ENCODE measurements around the gene SRSF10. TPM values are rescaled to one million over a fixed set of nuclear protein-coding genes. Genes with fewer than 3 reads are reported as not detected.

Gene SRSF10
- total and polyA plus RNA-seq, 2 of the 8 experiments (the other 6 are each of a cell fraction or from before 2014, with no cell fraction given), result 155 to 194 TPM

GRCh38 chr1:23978805-23979204, 1.3 kb downstream of the SRSF10 start:
- no peak overlapping the region for H4K91ac ChIP-seq (replicated peaks; ENCODE audit: insufficient read length, low read length)
- peak overlapping the region; percentile 72 for H3K4me2 ChIP-seq (ENCODE audit: insufficient read depth in 1 of 2, low read depth in 2 of 2, low read length in 2 of 2)
- H3K36me3 ChIP-seq (ENCODE audit: control insufficient read depth in 2 of 4, insufficient read depth in 4 of 4, low read length in 3 of 4), result peaks cover 3 to 51% (median 20%) of the 10 kb centered on the region in 4 experiments; a peak in 7 of 8 replicates
- POLR2A ChIA-PET (ENCODE audit: partially characterized antibody), result interaction anchor here (0.7 to 12.7 kb wide), 9 partner anchors 8 to 171 kb away, joined by 3 to 267 read pairs (median 4); partner anchors contain the start of gene PNRC2
- no peak overlapping the region for H2BK15ac ChIP-seq (ENCODE audit: low read length)
- H3K23ac ChIP-seq (ENCODE audit: insufficient read length), result no peak overlapping the region
- H3K79me1 ChIP-seq (ENCODE audit: low read depth, low read length), result no peaks in the 10 kb centered on the region
- peaks cover 22 to 24% of the 10 kb centered on the region in 2 experiments for H4K20me1 ChIP-seq (replicated peaks in 1 of 2; ENCODE audit: control insufficient read depth in 1 of 2, insufficient read depth in 2 of 2, low read length in 2 of 2)
- no peak overlapping the region for H2BK20ac ChIP-seq (ENCODE audit: low read length)
- H3K79me2 ChIP-seq (ENCODE audit: control insufficient read depth in 1 of 2, insufficient read depth in 2 of 2, low read length in 2 of 2), result peaks cover 52 to 63% of the 10 kb centered on the region in 2 experiments
- TF ChIP-seq NANOG (IDR thresholded peaks at IDR 0.05; ENCODE audit: insufficient read depth, low read depth, low read length, poor library complexity, severe bottlenecking) (no peak), RNF2 (IDR thresholded peaks at IDR 0.05; ENCODE audit: borderline replicate concordance, low read depth, low read length, missing control alignments, poor library complexity, severe bottlenecking) (no peak), BCL11A (IDR thresholded peaks at IDR 0.05; ENCODE audit: low read depth in 2 of 2, low read length in 2 of 2) (no peak), TAF1 (IDR thresholded peaks at IDR 0.05; ENCODE audit: low read depth, low read length) (no peak), USF2 (IDR thresholded peaks at IDR 0.05; ENCODE audit: low read length) (no peak), SIRT6 (IDR thresholded peaks at IDR 0.05; ENCODE audit: low read length) (no peak), POLR2AphosphoS5 (IDR thresholded peaks at IDR 0.05; ENCODE audit: low read depth, low read length) (no peak), SP1 (IDR thresholded peaks at IDR 0.05; ENCODE audit: low read depth, low read length) (no peak), HDAC6 (IDR thresholded peaks at IDR 0.05; ENCODE audit: low read depth, low read length) (no peak), NRF1 (IDR thresholded peaks at IDR 0.05; ENCODE audit: low read depth, low read length) (no peak), ZNF274 (IDR thresholded peaks at IDR 0.05; ENCODE audit: borderline replicate concordance, extremely low read depth, low read length) (no peak), CHD1 (IDR thresholded peaks at IDR 0.05; ENCODE audit: low read depth, low read length) (no peak), CTBP2 (IDR thresholded peaks at IDR 0.05; ENCODE audit: borderline replicate concordance, insufficient read depth, insufficient read length, low read length) (no peak)
- peak overlapping the region; percentile 3 for H4K5ac ChIP-seq (ENCODE audit: insufficient read length, low read depth, low read length)
- H3K9me3 ChIP-seq (ENCODE audit: insufficient read depth in 2 of 2, low read depth in 1 of 2, low read length in 1 of 2), result no peaks in the 10 kb centered on the region
- H3K56ac ChIP-seq (replicated peaks; ENCODE audit: insufficient read length, low read depth, low read length), result no peak overlapping the region
- H3K18ac ChIP-seq (ENCODE audit: extremely low read depth, low read length), result no peak overlapping the region
- DNase-seq (ENCODE audit: low read depth in 1 of 2, low spot score in 2 of 2) (no peak), FAIRE-seq (no peak)
- H2BK12ac ChIP-seq (ENCODE audit: low read depth, low read length), result no peak overlapping the region
- CTCF ChIA-PET (ENCODE audit: partially characterized antibody), result no interaction called here
- H3K4ac ChIP-seq (replicated peaks; ENCODE audit: insufficient read length, low read depth, low read length), result no peak overlapping the region
- H3K9ac ChIP-seq (replicated peaks in 1 of 4; ENCODE audit: extremely low read depth in 1 of 4, low read depth in 3 of 4, low read length in 3 of 4), result peak overlapping the region in 3 of 4 experiments; percentile 7 to 100 (median 76); a peak in 4 of 7 replicates
- peaks cover 4 to 10% (median 6%) of the 10 kb centered on the region in 4 experiments for H3K4me1 ChIP-seq (replicated peaks in 1 of 4; ENCODE audit: control insufficient read depth in 3 of 4, insufficient read depth in 4 of 4, low read length in 3 of 4)
- H2AK5ac ChIP-seq (ENCODE audit: low read depth, low read length), result no peak overlapping the region
- H2BK5ac ChIP-seq (ENCODE audit: low read depth, low read length), result no peak overlapping the region
- peak overlapping the region; percentile 68 to 95 (median 90) for H3K4me3 ChIP-seq (ENCODE audit: extremely low read depth in 1 of 4, insufficient read depth in 2 of 4, low read depth in 3 of 4, low read length in 4 of 4)
- H3K27ac ChIP-seq (ENCODE audit: low read depth, low read length), result no peak overlapping the region
- no peak overlapping the region for H3K14ac ChIP-seq (ENCODE audit: insufficient read length)
- H4K8ac ChIP-seq (ENCODE audit: extremely low read depth, insufficient read depth, low read length), result no peak overlapping the region
- no peaks in the 10 kb centered on the region for H3K27me3 ChIP-seq (replicated peaks in 1 of 4; ENCODE audit: control insufficient read depth in 3 of 4, extremely low read depth in 1 of 4, insufficient read depth in 3 of 4, low read length in 3 of 4)
- no peak overlapping the region for H2BK120ac ChIP-seq (replicated peaks; ENCODE audit: low read depth, low read length)
- 37% methylated on average over 4 of the region's 4 CpGs; no CpG with 5 or more reads in 1 of the 2 experiments for WGBS, 2 experiments (ENCODE audit: extremely low coverage in 1 of 2, insufficient coverage in 1 of 2, insufficient read length in 1 of 2, insufficient replicate concordance in 2 of 2, low coverage in 1 of 2, low lambda C conversion rate in 2 of 2, missing lambda C conversion rate in 1 of 2)
- H3K23me2 ChIP-seq (ENCODE audit: low read depth, low read length), result peaks cover 4% of the 10 kb centered on the region
- H2AFZ ChIP-seq (ENCODE audit: low read length), result no peak overlapping the region

Data from H1 (cell line).